Measurements from ENCODE around the gene TSPAN4.

Gene TSPAN4

DNA sequence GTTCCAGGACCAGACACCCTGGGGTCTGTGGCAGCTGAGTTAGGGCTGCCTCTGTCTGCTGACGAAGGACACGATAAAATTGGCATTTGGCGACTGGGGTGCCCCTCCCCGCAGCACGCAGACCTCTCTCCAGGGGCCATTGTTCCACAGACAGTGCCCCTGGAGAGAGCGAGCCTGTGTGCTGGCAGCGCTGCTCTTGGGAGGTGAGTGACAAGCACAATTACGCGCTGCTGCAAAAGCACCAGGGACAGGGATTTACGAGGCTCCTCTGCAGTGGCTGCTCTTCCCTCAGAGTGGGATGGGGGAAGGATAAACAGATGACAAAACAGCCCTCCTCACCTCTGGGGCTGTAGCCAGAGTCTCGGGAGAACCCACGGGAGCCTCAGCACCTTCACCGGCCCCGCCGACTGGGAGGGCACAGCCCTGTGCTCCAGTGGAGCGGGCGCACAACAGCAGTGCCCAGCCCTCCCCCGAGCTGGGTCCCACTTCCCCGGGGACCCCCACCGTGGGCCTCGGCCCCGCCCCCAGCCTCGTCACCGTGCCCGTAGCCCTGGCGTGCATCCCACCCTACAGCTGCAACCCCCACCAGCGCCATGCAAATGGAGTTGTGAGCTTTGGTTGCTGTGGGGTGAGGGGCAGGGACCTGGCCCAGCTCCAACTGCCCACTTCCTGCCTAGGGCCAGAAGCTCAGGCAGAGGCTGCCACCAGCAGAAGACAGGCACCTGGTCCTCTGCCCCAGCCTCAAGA is 48.3 kb downstream of the TSPAN4 start:
- DNase-seq = no peak

DNA sequence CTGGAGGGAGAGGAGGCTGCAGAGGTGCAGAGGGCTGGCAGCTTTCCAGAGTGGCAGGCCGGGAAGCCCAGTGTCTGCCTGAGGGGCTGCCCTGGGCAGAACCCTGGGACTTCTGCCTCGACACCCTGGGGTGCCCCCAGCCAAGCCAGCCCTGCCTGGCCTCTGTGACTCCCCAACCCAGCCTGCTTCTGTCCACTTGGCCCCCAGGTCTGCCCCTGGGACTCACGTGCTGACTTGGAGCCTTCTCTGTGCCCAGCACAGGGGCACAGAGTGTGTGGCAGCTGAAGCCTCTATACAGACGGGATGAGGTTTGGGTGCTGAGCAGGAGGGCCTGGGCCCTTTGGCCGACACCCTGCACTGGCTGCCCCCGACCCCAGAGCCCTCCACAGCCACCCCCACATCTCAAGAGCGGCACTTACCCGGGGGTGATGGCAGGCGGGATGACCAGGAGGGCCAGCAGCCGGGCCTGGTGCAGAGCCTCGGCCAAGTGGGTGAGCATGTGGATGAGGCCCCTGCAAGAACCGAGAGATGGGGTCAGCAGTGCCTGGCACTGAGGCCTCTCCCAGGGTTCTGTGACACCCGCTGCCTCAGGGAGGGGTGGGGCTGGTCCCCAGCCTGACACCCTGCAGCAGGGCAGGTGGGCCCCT is 50.5 kb downstream of the TSPAN4 start:
- DNase-seq = no peak

DNA sequence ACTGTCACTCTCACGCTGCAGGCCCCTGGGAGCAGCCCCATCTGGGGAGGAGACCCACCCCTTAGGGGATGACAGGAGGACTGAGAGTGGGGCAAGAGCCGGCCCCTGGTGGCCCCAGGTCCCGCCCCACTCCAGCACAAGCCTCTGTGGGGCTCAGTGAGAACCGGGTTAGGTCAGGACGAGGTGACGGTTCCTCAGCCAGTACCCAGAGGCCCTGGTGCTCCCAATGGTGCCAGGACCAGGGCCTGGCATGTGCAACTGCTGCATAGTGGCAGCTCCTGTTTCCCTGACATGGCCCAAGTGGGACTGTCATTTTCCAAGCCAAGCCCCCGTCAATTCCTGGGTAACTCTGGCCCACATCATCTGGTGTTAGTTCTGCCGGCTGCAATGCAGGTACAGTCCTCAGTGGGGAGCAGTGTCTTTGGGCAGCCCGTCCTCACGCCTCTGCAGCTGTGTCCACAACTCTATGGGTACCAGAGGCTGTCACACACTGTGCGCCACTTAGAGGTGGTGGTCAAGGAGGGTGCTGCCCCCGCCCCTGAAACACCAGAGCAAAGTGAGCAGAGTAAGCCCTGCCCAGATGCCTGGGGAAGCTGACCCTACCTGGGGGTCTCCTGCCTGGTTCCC is 52.0 kb downstream of the TSPAN4 start:
- no peak for DNase-seq

DNA sequence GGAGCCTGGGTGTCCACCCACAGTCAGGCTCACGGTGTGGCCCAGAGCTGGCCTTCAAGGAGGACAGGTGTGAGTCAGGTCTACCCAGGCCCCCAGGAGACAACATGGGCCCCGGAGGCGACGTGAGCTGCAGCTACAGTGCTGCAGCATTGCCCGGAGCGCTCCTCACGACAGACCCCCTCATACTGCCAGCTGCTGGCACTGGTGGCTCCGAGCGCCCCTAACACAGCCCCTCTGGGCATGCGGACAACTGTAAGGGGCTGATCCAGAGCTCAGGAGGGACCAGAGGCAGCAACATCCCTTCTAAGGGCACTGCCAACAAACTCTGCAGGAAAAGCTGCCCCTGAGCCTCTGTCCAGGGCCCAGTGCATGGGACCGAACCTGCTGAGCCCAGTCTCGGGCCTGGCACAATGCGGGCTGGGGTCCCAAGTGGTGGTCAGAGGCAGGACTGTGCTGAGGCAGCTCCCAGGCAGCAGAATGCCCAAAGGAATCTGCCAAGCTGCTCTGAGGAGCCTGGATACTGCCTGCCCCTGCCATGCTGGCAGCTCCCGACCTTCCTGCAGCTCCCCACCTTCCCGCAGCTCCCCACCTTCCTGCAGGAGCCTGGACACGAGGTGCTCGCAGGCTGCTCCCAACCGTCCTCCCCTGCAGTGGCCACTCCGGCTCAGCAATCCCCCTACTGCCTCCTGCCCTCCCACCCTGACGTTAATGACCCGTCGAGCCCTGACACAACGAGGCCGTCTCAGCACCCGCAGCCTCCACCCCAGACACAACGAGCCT is 52.9 kb downstream of the TSPAN4 start:
- no peak for DNase-seq

DNA sequence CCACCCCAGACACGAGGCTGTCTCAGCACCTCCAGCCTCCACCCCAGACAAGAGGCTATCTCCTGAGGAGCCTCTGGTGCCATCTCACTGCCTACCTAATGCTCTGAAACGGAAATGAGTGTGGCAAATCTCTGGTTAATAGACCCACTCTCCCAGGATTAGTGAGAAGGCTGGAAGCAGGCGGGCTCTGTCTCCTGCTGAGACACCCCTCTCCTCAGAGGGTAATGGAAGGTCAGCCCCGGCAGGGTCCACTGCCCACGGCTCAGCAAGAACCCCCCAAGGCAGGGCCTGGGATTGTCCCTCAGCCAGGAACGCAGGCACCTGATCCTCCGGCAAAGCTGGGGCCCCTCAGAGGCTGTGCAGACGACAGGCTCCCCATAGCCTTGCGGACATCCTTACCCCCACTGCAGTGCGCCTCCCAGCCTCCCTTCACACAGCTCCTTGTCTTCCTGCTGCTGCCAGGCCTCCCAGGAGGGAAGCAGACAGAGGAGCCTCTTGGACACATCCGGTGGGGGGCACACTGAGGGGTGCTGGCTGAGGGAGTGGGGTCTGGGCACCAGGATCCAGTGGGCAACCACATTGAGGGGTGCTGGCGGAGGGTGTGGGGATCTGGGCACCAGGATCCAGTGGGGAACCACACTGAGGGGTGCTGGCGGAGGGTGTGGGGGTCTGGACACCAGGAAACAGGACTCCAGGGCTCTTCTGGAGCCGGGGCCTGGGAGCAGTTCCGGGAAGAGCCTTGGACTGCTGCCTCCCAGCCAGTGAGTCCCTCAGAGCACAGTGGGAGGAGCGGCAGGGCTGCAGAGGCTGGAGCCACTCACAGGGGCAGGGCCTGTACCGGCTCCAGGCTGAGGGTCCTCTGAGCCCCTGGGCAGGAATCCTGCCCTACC is 54.8 kb downstream of the TSPAN4 start:
- DNase-seq = no peak

DNA sequence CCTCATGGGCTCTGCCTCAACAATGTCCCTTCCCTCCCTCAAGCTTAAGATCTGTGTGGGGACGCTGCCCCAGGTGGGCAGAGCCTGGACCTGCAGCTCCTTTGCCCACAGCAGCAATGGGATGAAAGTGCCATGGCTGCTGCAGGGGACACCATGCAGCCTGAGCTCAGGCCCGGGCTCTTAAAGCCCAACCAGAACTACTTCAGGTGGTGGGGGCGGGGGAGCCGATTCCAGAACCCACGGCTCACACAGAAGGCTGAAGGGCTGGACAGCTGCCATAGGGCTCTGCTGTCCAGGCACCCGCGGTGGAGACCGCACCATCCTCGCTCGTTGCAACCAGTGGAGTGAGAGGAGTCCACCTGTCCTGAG is 55.5 kb downstream of the TSPAN4 start:
- DNase-seq = peak; percentile 27

DNA sequence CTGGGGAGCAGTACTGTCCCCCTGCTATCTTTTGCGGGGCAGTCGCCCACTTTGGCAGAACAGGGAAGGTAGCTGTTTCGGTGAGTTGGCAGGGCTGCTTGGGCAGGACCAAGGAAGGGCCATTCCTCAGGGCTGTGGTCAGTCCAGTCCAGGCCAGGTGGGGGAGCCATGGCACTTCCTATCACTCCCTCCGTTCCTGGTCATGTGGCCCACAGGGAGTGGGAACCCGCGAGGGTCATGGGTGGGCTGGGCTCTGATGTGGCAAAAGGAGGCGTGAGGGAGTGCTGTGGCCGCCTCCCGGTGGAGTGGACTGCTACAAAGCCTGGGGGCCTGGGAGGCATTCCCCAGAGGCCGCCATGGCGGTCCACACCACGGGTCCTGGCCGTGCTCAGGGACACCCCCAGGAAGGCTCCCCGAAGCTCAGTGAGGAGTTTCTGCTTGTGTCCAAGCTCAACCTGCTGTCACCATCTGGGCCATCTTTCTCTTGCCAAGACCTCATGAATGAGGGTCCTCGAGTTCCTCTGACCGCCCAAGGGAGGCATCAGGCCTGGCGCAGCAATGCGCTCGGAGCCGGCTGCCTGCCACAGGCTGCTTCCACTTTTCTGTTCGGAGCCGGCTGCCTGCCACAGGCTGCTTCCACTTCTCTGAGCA is 56.0 kb downstream of the TSPAN4 start:
- DNase-seq = no peak

DNA sequence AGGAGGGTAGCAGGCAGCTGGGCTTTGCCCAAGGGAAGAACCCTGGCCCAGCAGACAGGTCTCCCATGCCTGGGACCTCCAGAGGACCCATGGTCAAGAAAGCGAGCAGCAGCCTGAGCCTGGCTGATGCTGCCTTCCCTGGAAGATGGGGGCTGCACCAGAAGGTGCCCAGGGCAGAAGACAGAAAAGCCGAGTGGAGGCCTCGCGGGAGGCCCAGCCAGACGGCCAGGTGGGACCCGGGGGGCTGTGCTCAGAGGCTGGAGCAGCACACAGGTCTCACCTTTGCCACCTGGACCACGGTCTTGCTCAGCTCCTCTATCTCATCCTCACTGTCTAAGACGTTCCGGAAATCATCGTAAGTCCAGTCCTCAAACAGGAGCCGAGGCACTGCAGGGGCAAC is 57.1 kb downstream of the TSPAN4 start:
- DNase-seq = no peak

DNA sequence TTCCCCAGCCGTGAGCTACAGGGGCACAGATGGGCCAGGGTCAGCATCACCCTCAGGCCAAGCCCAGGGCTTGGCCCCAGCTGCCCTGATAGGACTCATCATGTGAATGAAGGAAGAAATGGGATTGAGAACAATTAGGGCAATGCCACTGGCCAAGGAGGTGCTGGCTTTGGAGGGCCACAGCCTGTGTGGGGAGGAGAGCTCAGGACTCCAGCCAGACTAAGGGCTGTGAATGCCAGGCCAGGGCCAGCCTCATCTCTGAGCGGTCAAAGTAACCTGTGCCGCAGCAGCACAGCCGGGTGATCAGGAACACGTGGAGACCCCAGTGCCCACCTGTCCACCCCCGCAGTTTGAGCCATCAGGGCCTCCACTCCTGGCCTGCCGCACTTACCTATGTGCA is 57.9 kb downstream of the TSPAN4 start:
- no peak for DNase-seq

DNA sequence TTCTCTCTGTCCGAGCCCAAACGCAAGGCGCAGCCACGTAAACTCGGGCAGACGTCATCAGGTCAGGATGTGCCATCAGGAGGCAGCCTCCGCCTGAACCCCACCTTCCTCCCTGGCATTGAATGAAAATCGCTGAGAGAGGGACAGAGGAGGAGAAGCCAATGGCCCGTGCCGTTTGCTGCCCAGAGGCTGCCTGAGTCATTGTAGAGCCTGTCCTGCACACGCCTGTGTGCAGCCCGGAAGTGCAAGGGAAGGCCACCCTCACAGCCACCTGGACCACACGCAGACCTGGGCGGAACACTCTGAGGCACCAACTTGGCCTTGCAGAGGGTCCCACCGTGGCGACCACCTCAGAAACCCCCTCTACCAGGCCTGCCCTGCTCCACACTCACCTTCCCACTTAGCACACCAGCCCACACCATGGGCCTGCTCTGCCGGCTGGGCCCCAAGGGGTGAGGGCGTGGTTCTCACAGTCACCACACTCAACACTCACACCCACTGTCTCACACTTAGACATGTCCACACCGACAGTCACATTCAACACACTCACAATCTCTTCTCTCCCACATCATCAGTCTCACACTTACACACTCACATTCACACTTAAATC is 58.9 kb downstream of the TSPAN4 start:
- no peak for DNase-seq

DNA sequence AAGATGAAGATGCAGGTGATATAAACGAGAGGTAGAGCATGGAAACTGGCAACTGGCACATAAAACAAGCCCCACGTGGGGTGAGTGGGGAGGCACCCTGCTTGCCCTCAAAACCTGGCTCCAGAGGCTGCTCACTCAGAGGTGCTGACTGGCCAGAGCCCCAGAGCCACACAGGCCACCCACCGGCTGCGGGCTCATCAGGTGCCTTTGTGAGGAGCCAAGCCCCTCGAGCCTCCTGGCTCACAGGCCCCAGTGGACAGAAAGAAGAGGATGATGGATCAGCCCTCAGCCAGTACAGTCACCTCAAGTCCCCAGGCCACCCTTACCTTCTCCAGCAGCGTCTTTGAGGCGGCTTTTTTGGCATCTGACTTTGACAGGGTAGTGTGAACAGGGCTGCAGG is 61.7 kb downstream of the TSPAN4 start:
- no peak for DNase-seq

DNA sequence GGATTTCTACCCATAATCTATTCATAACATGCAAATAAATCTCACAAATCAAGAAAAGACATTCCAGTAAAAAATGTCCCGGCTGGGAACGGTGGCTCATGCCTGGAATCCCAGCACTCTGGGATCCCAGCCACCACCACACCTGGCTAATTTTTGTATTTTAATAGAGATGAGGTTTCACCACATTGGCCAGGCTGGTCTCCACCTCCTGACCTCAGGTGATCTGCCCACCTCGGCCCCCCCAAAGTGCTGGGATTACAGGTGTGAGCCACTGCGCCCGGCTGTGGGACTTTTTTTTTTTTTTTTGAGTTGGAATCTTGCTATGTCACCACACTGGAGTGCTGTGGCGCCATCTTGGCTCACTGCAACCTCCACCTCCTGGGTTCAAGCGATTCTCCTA is 63.3 kb downstream of the TSPAN4 start:
- no peak for DNase-seq

DNA sequence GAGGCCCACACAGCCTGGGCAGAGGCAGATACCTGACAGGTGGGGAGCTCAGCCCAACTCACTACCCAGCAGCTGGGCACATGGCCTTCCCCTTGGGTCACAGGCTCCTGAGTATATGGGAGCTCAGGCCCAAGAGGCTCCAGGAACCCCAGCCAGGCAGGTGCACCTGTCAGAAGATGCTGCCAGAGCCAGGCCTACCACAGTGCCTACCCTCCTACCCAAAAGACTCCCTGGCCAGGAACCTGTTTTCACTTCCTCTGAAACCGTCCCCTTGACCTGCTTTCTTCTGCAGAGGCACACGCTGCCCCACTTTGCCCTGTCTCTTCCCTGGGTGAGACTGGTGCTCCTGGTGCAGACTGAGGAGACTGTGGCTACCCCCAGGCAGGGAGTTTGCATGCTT is 65.0 kb downstream of the TSPAN4 start:
- no peak for DNase-seq

DNA sequence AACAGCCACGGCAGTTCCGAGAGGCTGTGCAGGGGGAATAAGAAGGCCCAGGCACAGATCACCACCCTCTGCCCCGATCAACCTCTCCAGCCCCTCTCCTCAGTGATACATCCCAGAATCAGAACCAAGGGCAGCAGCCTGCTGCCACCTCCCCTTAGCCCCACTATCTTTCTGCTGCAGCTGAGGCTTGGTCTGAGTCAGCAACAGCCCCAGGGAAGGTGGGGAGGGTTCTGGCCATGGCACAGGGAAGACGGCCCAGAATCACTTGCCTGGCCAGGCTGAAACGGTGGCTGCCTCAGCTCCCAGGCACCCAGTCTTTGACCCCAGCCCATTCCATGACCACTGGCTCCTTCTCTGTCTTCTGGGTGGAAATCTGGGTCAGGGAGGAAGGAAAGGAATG is 65.6 kb downstream of the TSPAN4 start:
- DNase-seq = no peak

DNA sequence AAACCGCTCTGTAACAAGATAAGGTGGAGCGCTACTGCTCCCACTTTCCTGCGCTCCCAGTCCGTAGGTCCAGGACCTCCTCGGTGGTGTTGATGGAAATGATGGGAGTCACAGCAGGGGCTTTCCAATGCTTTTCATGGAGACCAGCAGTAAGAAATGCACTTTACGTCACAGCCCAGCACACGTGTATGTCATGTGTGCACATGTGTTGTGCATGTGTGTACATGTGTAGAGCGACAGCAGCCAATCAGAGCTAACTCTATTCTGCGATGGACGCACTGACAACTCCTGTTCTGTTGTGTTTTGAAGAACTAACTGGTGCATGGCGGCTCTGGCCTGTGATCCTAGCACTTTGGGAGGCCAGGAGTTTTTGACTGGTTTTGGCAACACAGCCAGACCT is 66.8 kb downstream of the TSPAN4 start:
- no peak for DNase-seq

DNA sequence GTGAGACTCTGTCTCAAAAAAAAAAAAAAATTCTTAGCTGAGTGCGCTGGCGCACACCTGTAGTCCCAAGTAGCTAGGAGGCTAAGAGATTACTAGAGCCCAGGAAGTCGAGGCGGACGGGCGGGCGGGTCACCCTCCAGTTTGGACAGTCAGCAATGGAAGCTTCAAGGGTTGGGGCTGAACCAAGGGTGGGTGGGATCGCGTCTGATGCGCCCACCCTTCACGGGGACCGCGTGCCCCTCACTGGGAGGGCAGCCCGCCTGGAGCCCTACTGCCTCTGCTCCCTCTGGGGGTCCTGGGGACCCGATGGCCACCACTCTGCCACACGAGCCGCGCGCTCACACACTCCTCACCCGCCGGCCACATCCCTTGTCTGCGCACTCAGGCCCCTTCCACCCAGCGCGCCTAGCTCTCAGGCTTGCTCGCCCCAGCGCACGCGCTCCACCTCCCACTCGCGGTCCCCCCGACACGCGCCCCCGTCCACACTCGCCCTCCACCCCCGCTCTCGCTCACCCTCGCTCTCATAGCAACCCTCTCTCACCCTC is 67.5 kb downstream of the TSPAN4 start:
- no peak for DNase-seq

DNA sequence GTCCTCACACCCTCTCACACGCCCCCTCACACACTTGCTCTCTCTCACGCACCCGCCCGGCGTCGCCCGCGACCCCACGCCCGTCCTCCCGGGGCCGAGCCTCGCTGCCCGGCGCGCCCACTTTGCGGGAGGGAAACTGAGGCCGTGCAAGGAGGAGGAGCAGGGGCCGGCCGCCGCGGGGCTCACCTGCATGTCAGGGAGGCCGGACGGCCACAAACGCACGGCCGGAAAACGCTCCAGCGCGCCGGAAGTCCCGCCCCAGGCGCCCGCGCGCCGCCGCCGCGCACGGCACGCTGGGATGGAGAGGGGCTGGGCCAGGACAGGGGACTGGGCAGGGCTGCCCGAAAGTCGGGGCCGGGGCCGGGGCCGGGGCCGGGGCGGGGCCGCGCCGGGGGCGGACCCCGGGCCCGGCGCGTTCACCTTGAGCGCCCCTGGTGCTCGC is 68.0 kb downstream of the TSPAN4 start, which contains the start of gene CHID1:
Gene CHID1 (minus strand): TSS at position 222 of the 442 bp plus-strand sequence. CDS start 5,994 bp downstream, outside the sequence.
- peak; percentile 82 for DNase-seq

DNA sequence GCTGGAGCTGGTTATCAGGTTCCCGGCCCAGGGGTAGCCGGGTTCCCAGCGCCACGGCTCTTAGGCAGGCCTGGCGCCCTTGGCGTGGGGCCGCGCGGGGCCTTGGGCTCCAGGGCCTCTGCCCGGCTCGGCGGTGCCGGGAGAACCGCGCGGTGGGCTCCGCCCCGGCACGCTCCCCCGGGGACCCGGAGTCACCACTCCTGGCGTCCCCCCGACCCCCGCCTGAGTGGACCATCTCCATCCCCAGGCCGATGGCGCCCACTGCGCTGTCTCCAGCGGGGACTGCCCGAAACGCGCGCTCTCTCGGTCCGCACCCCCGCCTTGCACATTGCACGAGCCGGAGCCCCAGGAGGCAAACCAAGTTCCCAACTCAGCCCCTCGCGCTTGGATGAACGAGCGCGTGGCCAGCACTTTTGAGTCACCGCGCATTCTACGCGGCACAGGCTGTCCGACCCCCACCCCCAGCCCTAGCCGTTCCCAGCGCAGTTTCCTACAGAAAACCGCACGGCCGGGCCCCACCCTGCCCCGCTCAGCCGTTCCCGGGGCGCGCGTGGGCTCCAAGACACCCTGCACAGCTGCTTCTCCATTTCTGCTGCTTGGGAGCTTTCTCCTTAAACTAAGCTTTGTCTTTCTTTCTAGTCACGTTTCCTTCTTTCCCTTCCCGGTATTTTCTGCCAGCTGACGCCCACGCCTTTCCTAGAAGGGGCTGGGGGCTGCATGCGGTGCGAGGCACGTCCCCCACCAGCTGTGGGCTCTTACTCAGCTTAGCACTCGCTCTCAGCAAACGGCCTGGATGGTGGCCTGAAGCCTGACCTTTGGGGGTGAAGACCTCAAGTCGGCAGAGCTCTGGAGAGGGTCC is 68.6 kb downstream of the TSPAN4 start:
- peak; percentile 75 for DNase-seq

DNA sequence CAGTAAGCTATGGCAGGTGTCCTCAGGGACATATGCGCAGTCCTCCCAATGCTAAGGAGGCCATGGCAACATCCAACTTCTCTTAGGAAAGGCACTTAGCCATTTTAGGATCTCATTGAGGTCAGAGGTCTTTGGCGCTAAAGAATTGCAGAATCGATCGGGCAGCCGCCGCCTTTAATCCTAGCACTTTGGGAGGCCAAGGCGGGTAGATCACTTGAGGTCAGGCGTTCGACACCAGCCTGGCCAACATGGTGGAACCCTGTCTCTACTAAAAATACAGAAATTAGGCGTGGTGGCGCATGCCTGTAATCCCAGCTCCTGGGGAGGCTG is 69.2 kb downstream of the TSPAN4 start:
- no peak for DNase-seq

DNA sequence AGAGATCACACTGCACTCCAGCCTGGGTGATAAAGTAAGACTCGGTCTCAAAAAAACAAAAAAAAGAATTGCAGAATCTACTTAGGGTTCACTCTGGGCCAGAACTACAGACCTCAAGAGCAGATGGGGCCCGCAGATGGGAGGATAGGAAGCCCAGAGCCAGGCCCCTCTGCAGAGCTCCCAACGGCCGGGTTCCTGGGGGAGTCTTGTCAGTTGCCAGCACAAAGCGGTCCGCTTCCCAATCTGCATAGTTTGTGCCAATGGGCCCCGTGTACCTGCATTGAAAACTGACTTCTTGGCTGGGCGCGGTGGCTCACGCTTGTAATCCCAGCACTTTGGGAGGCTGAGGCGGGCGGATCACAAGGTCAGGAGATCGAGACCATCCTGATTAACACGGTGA is 69.6 kb downstream of the TSPAN4 start:
- DNase-seq = no peak

All from fibroblast of skin of back (primary cell).